ENCODE data around the gene MYL10. TPM values are rescaled to one million over a fixed set of nuclear protein-coding genes. Genes with fewer than 3 reads are reported as not detected.

The MYL10 gene
- total RNA-seq, 1 donor, result not detected

DNA sequence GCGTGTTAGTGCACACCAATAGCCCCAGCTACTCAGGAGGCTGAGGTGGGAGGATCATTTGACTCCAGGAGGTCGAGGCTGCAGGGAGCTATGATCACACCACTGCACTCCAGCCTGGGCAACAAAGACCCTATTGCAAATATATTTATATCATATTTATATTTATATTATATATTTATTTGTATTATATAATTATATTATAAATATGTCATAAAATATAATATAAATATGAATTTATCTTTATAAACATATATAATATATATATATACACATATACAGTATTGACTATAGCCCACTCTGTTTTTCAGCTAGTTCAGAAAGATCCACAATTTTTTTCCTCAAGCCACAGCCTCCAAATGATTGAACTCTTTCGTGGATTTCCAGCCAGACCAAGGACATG lies 45.3 kb upstream of the MYL10 start:
- DNase-seq (ENCODE audit: low read depth), result no peak
- no peak for TF ChIP-seq CTCF (IDR thresholded peaks at IDR 0.05; ENCODE audit: insufficient read depth, low read depth, low read length)
- no peak overlapping the region for H3K4me3 ChIP-seq (ENCODE audit: low read depth, low read length)

DNA sequence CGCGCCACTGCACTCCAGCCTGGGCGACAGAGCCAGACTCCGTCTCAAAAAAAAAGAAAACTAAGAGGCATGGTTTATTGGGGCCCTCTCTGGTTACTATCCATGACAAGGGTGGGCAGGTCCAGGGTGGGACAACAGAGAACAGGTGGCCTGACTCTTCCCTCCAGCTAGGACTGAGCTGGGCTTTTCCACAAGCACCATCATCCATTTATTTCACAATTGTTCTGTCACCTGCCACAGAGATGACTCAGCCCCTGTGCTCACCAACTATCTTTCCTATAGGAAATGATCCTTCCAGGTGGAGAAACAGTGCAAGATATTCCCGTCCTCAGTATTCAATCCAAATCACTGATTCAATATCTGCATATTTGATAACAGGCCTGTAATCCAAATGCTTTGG lies 44.9 kb upstream of the MYL10 start:
- TF ChIP-seq CTCF (IDR thresholded peaks at IDR 0.05; ENCODE audit: insufficient read depth, low read depth, low read length), result no peak
- H3K4me3 ChIP-seq (ENCODE audit: low read depth, low read length), result no peak overlapping the region

DNA sequence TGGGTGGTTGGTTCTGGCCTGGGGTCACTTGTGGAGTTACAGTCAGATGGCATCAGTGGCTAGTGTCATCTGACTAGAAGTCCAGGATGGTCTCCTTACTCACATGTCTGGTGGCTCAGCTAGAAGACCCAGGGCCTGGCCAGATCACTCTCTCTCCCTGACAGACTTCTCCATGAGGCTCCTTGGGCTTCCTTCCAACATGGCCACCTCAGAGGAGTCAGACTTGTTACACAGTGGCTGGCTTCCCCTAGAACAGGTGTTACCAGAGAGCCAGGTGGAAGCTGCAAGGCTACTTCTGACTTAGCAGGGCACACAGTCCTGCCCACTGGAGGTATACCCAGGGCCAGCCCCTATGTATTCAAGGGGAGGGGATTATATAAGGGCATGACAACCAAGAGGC lies 44.2 kb upstream of the MYL10 start:
- TF ChIP-seq CTCF (IDR thresholded peaks at IDR 0.05; ENCODE audit: insufficient read depth, low read depth, low read length), result no peak
- H3K4me3 ChIP-seq (ENCODE audit: low read depth, low read length), result no peak overlapping the region
- DNase-seq (ENCODE audit: low read depth), result no peak

More for the DNA sequence above, 44.9 kb upstream of the MYL10 start:
- no peak for DNase-seq (ENCODE audit: low read depth)

DNA sequence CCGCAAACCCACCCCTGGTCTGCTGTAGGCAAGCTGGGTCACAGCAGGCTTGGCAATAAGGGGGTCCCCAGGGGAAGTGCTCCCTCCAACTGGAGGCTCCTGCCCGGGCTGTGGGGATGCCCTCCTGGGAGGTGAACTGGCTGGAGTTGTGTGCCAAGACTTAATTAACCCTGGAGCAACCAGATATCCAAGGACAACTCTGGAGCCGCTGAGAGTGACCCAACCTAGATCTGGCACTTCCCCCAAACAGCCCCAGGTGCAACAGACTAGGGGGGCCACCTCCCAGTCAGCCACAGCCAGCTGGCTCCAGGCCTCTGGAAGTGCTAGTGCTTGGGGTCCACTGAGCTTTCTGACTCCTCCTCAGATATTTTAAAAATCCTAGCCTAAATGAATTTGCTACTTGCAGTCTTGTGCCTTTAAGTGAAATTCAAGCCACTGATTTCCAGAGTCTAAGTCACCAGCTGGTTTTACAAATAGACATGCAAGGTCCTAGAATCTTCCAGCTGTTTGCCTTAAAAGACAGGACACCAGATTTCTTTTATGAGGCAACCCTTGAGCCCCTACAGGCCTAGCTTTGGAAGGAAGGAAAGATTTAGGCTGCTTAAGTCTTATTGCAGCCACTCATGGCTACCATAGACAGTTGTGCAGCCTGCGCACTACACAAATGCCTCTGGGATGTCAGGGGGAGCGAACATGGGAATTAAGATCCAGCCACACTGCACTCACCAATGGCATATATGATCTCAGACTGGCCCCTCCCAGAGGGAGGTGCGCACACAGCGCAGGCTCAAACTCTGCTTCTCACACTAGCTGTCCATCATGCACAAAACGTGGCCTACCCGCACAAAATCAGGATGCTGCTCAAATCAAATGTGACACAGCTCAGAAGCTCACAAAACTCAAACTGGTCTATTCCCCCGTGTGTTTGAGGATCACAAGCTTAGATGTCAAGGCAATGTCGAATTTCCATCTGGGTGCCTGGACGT lies 42.6 kb upstream of the MYL10 start:
- TF ChIP-seq CTCF (IDR thresholded peaks at IDR 0.05; ENCODE audit: insufficient read depth, low read depth, low read length), result no peak
- no peak overlapping the region for H3K4me3 ChIP-seq (ENCODE audit: low read depth, low read length)
- peak; percentile 64 for DNase-seq (ENCODE audit: low read depth)

GRCh38 chr7:101669307-101669706 lies 40.2 kb upstream of the MYL10 start:
- no peak overlapping the region for H3K4me3 ChIP-seq (ENCODE audit: low read depth, low read length)
- peak; percentile 35 for TF ChIP-seq CTCF (IDR thresholded peaks at IDR 0.05; ENCODE audit: insufficient read depth, low read depth, low read length)
- DNase-seq (ENCODE audit: low read depth), result no peak

DNA sequence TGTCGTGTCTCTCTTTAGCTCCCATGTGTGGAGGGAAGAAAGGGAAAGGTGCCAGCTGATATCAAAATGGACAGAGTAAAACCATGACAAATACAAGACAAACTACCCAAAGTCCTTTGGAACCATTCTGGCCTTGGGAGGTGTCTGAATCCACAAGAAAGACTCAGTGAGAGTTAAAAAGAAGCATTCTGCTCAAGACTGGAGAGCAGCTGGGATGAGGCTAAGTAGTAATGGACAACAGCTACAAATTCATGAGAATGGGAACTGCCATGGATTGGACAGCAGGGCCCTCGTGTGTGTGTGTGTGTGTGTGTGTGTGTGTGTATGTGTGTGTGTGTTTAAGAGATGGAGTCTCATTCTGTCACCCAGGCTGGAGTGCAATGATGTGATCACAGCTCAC lies 39.6 kb upstream of the MYL10 start:
- no peak for DNase-seq (ENCODE audit: low read depth)
- no peak for TF ChIP-seq CTCF (IDR thresholded peaks at IDR 0.05; ENCODE audit: insufficient read depth, low read depth, low read length)
- no peak overlapping the region for H3K4me3 ChIP-seq (ENCODE audit: low read depth, low read length)
